Panc1 (cell line): Measurements from ENCODE around the gene TUBA1C. TPM values are rescaled to one million over a fixed set of nuclear protein-coding genes. Genes with fewer than 3 reads are reported as not detected.
"Not testable (repeated sequence)": the region's sequence is repeated elsewhere in the genome, so short reads cannot be mapped to it uniquely, and the experiment has no call there.

ENCODE experiments used
- ATAC-seq: fragments of 200-7000 bp; cut with Tn5 transposase; 2 replicates; pipeline ENCODE4 v1.9.1; 2020; ENCODE audit warnings: mild to moderate bottlenecking, moderate library complexity
- BruUV-seq: library from RNA; stranded (reverse); fragments of 400-500 nt; replicated peaks from 2 replicates; lab custom pipeline; 2021; lab: Mats Ljungman, UMichigan
- CTCF ChIA-PET: fragments of 300-600 bp; sonication (Branson Sonifier 250); formaldehyde crosslinking; loops from one replicate; lab custom pipeline; 2022; ENCODE audit warnings: antibody characterized with exemption; lab: Charles Lee
- POLR2A ChIA-PET: fragments of 300-600 bp; sonication (Branson Sonifier 250); formaldehyde crosslinking; loops from one replicate; lab custom pipeline; 2022; ENCODE audit warnings: antibody characterized with exemption; lab: Charles Lee
- DNase-seq: peaks from one replicate; pipeline ENCODE4 v3.0.0-alpha.2; 2010; ENCODE audit warnings: low read depth, low spot score
- H3K27ac ChIP-seq: 2 replicates; pipeline ENCODE4 v1.5.1; 2011; ENCODE audit warnings: mild to moderate bottlenecking, low read length, inconsistent platforms
- H3K27me3 ChIP-seq: fragments of 200-500 bp; sonication (Bioruptor generic); 2 replicates; pipeline ENCODE4 v1.6.0; 2014; ENCODE audit warnings: low read length, inconsistent platforms; ENCODE audit not compliant: control insufficient read depth, insufficient read depth
- H3K36me3 ChIP-seq: fragments of 200-500 bp; sonication (Bioruptor generic); 2 replicates; pipeline ENCODE4 v1.5.1; 2014; ENCODE audit warnings: inconsistent platforms, mild to moderate bottlenecking, low read length, moderate library complexity; ENCODE audit not compliant: control insufficient read depth, insufficient read depth
- H3K4me1 ChIP-seq: 2 replicates; pipeline ENCODE4 v1.5.1; 2011; ENCODE audit warnings: inconsistent platforms, mild to moderate bottlenecking, low read length, moderate library complexity; ENCODE audit not compliant: control insufficient read depth, insufficient read depth
- H3K4me3 ChIP-seq, 2 experiments: 2 replicates each; pipeline ENCODE4 v1.5.1; 2011 to 2012; ENCODE audit warnings: low read depth in 2 of 2, low read length in 2 of 2, mild to moderate bottlenecking in 2 of 2, inconsistent platforms in 1 of 2, moderate library complexity in 1 of 2
- H3K9me3 ChIP-seq: fragments of 200-500 bp; sonication (Bioruptor generic); 2 replicates; pipeline ENCODE4 v1.5.1; 2014; ENCODE audit warnings: low read depth, mild to moderate bottlenecking, inconsistent platforms, low read length, moderate library complexity; ENCODE audit not compliant: control insufficient read depth, insufficient read depth
- POLR2AphosphoS5 ChIP-seq: IDR thresholded peaks from 2 replicates; pipeline ENCODE4 v1.6.1; 2012; ENCODE audit warnings: mild to moderate bottlenecking, low read depth, low read length, moderate library complexity
- REST ChIP-seq, 2 experiments: IDR thresholded peaks; 2 replicates each; pipeline ENCODE4 v1.6.1; 2011 to 2012; ENCODE audit warnings: low read depth in 2 of 2, control low read depth in 1 of 2, low read length in 1 of 2, mild to moderate bottlenecking in 1 of 2, moderate library complexity in 1 of 2; ENCODE audit not compliant: insufficient read depth in 1 of 2
- SIN3A ChIP-seq: IDR thresholded peaks from 2 replicates; pipeline ENCODE4 v1.6.1; 2012; ENCODE audit warnings: low read depth, mild to moderate bottlenecking, low read length, moderate library complexity, borderline replicate concordance; ENCODE audit not compliant: insufficient read depth
- TCF7L2 ChIP-seq: IDR thresholded peaks from 2 replicates; pipeline ENCODE4 v1.6.1; 2011; ENCODE audit warnings: mild to moderate bottlenecking, low read depth, low read length, inconsistent platforms
- in situ Hi-C: cut with HindIII; loops from 2 replicates; pipeline ENCODE4 v1.10.0; 2016; ENCODE audit warnings: low sequenced_read_pairs, low pct_unique_long_range_greater_than_20kb
- intact Hi-C: fragments of 100-400 bp; cut with micrococcal nuclease; formaldehyde crosslinking; loops from one replicate; pipeline ENCODE4 v1.10.0; 2022; ENCODE audit not compliant: unreplicated experiment
- total RNA-seq: library from RNA; stranded (reverse); gene quantifications from one replicate; pipeline ENCODE4 v1.2.1, GENCODE V29; 2021; ENCODE audit not compliant: unreplicated experiment
- TF ChIP-seq, protein P1 (sequence below): fragments of 450-650 bp; IDR thresholded peaks from 2 replicates; pipeline ENCODE4 v1.5.1; 2017; ENCODE audit warnings: mild to moderate bottlenecking

Gene TUBA1C
- total RNA-seq, 1 experiment from 2014 or later, result 524 TPM

DNA sequence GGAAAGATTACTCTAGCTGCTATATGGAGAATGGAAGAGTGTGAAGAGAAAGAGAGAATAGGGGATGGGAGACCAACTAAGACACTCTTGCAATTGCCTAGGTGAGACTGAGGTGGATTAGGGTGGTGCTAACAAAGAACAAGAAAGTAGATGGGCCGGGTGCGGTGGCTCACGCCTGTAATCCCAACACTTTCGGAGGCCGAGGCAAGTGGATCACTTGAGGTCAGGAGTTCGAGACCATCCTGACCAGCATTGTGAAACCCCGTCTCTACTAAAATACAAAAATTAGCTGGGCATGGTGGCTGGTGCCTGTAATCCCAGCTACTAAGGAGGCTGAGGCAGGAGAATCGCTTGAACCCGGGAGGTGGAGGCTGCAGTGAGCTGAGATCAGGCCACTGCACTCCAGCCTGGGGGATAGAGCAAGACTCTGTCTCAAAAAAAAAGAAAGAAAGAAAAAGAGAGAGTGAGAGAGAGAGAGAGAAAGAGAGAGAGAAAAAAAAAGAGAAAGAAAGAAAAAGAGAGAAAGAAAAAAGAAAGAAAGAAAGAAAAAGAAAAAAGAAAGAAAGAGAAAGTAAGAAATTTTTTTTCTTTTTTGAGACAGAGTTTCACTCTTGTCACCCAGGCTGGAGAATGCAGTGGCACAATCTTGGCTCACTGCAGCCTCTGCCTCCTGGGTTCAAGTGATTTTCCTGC lies 55.7 kb downstream of the TUBA1C start:
- POLR2A ChIA-PET, H3K27me3 ChIP-seq, H3K4me1 ChIP-seq, intact Hi-C loops, H3K9me3 ChIP-seq, ATAC-seq, H3K27ac ChIP-seq, BruUV-seq, H3K36me3 ChIP-seq, in situ Hi-C loops, H3K4me3 ChIP-seq, DNase-seq: not testable (repeated sequence)
- CTCF ChIA-PET, result interaction anchor here (0.6 kb wide), 1 partner anchor 17 kb away, joined by 9 read pairs; no protein-coding TSS in a partner anchor

- Histone ChIP-seq H3K4me3 (peak overlapping the region; percentile 82 to 98), H3K4me1 (peaks cover 5% of the 10 kb centered on the region; the same call in 1 of the 2 replicates), H3K36me3 (peaks cover 9% of the 10 kb centered on the region), H3K27ac (peak overlapping the region; percentile 90), H3K9me3 (no peaks in the 10 kb centered on the region), H3K27me3 (no peaks in the 10 kb centered on the region)
- no peak; the same call in 1 of the 2 replicates for ATAC-seq
- intact Hi-C loops, result no loop called here
- POLR2A ChIA-PET, result interaction anchor here (0.5 kb wide), 1 partner anchor 45 kb away, joined by 5 read pairs; the partner anchor contains the start of gene SPATS2
- in situ Hi-C loops, result no loop called here
- TSS peak; percentile 98 for BruUV-seq
- TF ChIP-seq, protein P1, sequence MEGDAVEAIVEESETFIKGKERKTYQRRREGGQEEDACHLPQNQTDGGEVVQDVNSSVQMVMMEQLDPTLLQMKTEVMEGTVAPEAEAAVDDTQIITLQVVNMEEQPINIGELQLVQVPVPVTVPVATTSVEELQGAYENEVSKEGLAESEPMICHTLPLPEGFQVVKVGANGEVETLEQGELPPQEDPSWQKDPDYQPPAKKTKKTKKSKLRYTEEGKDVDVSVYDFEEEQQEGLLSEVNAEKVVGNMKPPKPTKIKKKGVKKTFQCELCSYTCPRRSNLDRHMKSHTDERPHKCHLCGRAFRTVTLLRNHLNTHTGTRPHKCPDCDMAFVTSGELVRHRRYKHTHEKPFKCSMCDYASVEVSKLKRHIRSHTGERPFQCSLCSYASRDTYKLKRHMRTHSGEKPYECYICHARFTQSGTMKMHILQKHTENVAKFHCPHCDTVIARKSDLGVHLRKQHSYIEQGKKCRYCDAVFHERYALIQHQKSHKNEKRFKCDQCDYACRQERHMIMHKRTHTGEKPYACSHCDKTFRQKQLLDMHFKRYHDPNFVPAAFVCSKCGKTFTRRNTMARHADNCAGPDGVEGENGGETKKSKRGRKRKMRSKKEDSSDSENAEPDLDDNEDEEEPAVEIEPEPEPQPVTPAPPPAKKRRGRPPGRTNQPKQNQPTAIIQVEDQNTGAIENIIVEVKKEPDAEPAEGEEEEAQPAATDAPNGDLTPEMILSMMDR, result no peak
- CTCF ChIA-PET, result interaction anchor here (1.0 to 2.7 kb wide), 5 partner anchors 9 to 25 kb away, joined by 3 to 11 read pairs (median 3); no protein-coding TSS in a partner anchor
- no peak for DNase-seq
These were observed 57.5 kb downstream of the TUBA1C start for GRCh38 chr12:49322367-49322707.

DNA sequence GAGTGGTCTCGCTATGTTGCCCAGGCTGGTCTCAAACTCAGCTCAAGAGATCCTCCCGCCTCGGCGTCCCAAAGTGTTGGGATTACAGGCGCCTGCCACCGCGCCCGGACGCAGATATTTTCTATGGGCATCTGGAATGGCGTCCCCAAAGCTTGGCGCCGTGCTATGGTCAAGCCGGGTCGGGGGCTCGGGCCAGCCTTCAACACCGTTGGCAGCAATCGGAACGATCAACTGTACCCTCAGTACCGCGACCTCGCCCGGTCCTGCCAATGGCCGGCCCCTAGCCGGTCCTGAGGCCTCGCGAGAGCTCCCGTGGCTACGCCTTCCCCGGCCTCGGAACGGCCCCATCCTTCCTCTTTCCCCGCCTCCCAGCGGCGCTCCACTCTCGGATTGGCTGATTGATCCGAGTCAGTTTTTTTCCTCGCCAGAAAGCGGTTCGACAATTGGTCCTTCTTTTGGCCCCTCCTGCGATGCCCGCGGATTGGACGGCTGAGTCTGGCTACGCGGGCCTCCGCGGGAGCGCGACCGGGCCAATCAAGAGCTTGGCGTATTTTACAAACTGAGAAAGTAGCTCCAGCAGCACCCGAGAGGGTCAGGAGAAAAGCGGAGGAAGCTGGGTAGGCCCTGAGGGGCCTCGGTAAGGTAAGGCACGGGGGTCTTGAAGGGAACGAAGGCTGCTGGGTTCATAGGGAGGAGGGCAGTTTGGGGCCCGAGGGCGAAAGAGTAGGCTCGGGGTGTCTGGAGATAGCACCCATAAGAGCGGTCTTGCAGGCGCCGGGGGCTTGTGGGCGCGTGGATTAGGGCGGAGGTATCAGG lies 58.0 kb downstream of the TUBA1C start, which contains the start of gene TROAP:
TROAP (plus strand) TSS at position 548 of the 816 bp plus-strand sequence. CDS start 354 bp downstream, outside the sequence.
- ATAC-seq (peak; percentile 99), DNase-seq (peak; percentile 98)
- peak within 1 kb of the TSS; percentile 82 to 98 for H3K4me3 ChIP-seq
- in situ Hi-C loops (no loop called here), intact Hi-C loops (no loop called here)
- no peaks in the 10 kb centered on the region for H3K9me3 ChIP-seq
- peaks cover 5% of the 10 kb centered on the region; the same call in 1 of the 2 replicates for H3K4me1 ChIP-seq
- peak within 1 kb of the TSS; percentile 90 for H3K27ac ChIP-seq
- BruUV-seq, result no TSS peak
- TF ChIP-seq, protein P1, result no peak
- TF ChIP-seq REST (IDR thresholded peaks at IDR 0.05; ENCODE audit: insufficient read depth in 1 of 2, low read depth in 2 of 2, low read length in 1 of 2) (no peak), SIN3A (peak; percentile 96), POLR2AphosphoS5 (peak; percentile 80), TCF7L2 (no peak)
- ChIA-PET POLR2A (interaction anchor here (0.5 to 0.6 kb wide), 2 partner anchors 44 kb away, joined by 4 to 5 read pairs; partner anchors contain the start of gene SPATS2), CTCF (interaction anchor here (1.0 to 2.7 kb wide), 5 partner anchors 9 to 26 kb away, joined by 3 to 11 read pairs (median 3); no protein-coding TSS in a partner anchor)
- no peaks in the 10 kb centered on the region for H3K27me3 ChIP-seq
- peaks cover 9% of the 10 kb centered on the region for H3K36me3 ChIP-seq
